NT2/D1 (cell line): Measurements from ENCODE around the gene MAN2A2.

Experiments
- DNase-seq: peaks from one replicate; pipeline ENCODE4 v3.0.0-alpha.2; 2011; ENCODE audit warnings: low read depth, low spot score
- H3K27me3 ChIP-seq: 2 replicates; pipeline ENCODE4 v1.6.0; 2011; ENCODE audit warnings: mild to moderate bottlenecking; ENCODE audit not compliant: insufficient read length, insufficient read depth
- H3K36me3 ChIP-seq: 2 replicates; pipeline ENCODE4 v1.6.1; 2011; ENCODE audit warnings: mild to moderate bottlenecking, low read length, mixed read lengths; ENCODE audit not compliant: insufficient read depth, insufficient read length
- H3K4me1 ChIP-seq: 2 replicates; pipeline ENCODE4 v1.5.1; 2011; ENCODE audit not compliant: insufficient read depth, insufficient read length
- H3K4me3 ChIP-seq: 2 replicates; pipeline ENCODE4 v1.5.1; 2011; ENCODE audit warnings: low read depth; ENCODE audit not compliant: insufficient read length
- H3K9ac ChIP-seq: 2 replicates; pipeline ENCODE4 v1.6.0; 2011; ENCODE audit warnings: low read depth; ENCODE audit not compliant: insufficient read length
- H3K9me3 ChIP-seq: 2 replicates; pipeline ENCODE4 v1.5.1; 2011; ENCODE audit warnings: mild to moderate bottlenecking, low read length; ENCODE audit not compliant: insufficient read depth
- SUZ12 ChIP-seq: IDR thresholded peaks from 2 replicates; pipeline ENCODE4 v1.6.1; 2011; ENCODE audit not compliant: insufficient read length, insufficient read depth; ENCODE audit errors: extremely low read depth
- YY1 ChIP-seq: IDR thresholded peaks from 2 replicates; pipeline ENCODE4 v1.6.1; 2011; ENCODE audit not compliant: insufficient read length, insufficient read depth
- ZNF274 ChIP-seq: IDR thresholded peaks from 2 replicates; pipeline ENCODE4 v1.6.1; 2011; ENCODE audit warnings: mild to moderate bottlenecking, low read depth, low read length

Gene MAN2A2

DNA sequence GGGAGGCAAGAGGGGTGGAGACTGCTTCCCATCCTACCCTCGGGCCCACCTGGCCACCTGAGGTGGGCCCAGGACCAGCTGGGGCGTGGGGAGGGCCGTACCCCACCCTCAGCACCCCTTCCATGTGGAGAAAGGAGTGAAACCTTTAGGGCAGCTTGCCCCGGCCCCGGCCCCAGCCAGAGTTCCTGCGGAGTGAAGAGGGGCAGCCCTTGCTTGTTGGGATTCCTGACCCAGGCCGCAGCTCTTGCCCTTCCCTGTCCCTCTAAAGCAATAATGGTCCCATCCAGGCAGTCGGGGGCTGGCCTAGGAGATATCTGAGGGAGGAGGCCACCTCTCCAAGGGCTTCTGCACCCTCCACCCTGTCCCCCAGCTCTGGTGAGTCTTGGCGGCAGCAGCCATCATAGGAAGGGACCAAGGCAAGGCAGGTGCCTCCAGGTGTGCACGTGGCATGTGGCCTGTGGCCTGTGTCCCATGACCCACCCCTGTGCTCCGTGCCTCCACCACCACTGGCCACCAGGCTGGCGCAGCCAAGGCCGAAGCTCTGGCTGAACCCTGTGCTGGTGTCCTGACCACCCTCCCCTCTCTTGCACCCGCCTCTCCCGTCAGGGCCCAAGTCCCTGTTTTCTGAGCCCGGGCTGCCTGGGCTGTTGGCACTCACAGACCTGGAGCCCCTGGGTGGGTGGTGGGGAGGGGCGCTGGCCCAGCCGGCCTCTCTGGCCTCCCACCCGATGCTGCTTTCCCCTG is 21.0 kb upstream of the MAN2A2 start:
- TF ChIP-seq ZNF274 (no peak), SUZ12 (no peak), YY1 (no peak)
- Histone ChIP-seq H3K4me1 (peaks cover 22% of the 10 kb centered on the region), H3K4me3 (no peak overlapping the region), H3K9ac (no peak overlapping the region), H3K36me3 (peaks cover 69% of the 10 kb centered on the region), H3K27me3 (no peaks in the 10 kb centered on the region), H3K9me3 (no peaks in the 10 kb centered on the region)
- DNase-seq, result no peak

DNA sequence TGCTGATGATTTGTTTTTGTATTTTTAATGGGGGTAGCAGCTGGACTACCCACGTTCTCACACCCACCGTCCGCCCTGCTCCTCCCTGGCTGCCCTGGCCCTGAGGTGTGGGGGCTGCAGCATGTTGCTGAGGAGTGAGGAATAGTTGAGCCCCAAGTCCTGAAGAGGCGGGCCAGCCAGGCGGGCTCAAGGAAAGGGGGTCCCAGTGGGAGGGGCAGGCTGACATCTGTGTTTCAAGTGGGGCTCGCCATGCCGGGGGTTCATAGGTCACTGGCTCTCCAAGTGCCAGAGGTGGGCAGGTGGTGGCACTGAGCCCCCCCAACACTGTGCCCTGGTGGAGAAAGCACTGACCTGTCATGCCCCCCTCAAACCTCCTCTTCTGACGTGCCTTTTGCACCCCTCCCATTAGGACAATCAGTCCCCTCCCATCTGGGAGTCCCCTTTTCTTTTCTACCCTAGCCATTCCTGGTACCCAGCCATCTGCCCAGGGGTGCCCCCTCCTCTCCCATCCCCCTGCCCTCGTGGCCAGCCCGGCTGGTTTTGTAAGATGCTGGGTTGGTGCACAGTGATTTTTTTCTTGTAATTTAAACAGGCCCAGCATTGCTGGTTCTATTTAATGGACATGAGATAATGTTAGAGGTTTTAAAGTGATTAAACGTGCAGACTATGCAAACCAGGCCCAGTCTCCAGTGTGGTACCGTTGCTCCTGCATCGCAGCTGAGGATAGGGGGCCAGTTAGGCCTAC is 20.1 kb upstream of the MAN2A2 start:
- peaks cover 69% of the 10 kb centered on the region for H3K36me3 ChIP-seq
- H3K4me3 ChIP-seq, result no peak overlapping the region
- H3K4me1 ChIP-seq, result peaks cover 22% of the 10 kb centered on the region
- DNase-seq, result no peak
- TF ChIP-seq SUZ12 (no peak), YY1 (no peak), ZNF274 (no peak)
- no peaks in the 10 kb centered on the region for H3K9me3 ChIP-seq
- peak overlapping the region; percentile 87 for H3K9ac ChIP-seq
- no peaks in the 10 kb centered on the region for H3K27me3 ChIP-seq

DNA sequence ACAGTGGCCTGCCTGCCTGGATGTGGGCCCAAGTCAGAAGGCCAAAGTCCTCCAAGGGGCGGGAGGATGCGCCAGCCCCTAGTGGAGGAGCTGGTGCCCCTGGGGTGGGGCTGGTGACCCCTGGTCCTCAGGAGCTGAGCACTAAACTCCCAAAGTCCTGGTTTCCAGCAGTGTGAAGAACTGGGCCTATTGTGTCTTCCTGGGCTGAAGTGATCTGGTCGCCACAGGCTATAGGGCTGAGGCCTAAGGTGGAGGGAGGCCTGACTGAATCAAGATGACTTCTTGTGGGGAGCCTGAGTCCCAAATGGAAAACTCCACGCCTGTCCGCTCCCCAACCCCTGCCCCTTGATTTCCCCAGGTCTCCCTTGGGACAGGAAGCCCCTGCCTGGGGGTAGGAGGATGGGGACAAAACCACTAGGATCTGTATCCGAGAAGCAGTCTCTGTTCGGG is 19.6 kb upstream of the MAN2A2 start:
- no peaks in the 10 kb centered on the region for H3K9me3 ChIP-seq
- no peak for TF ChIP-seq YY1
- no peak for TF ChIP-seq SUZ12
- no peak for TF ChIP-seq ZNF274
- DNase-seq, result no peak
- H3K36me3 ChIP-seq, result peaks cover 68% of the 10 kb centered on the region
- H3K4me3 ChIP-seq, result peak overlapping the region; percentile 49
- H3K4me1 ChIP-seq, result peaks cover 22% of the 10 kb centered on the region
- H3K9ac ChIP-seq, result peak overlapping the region; percentile 87
- no peaks in the 10 kb centered on the region for H3K27me3 ChIP-seq

DNA sequence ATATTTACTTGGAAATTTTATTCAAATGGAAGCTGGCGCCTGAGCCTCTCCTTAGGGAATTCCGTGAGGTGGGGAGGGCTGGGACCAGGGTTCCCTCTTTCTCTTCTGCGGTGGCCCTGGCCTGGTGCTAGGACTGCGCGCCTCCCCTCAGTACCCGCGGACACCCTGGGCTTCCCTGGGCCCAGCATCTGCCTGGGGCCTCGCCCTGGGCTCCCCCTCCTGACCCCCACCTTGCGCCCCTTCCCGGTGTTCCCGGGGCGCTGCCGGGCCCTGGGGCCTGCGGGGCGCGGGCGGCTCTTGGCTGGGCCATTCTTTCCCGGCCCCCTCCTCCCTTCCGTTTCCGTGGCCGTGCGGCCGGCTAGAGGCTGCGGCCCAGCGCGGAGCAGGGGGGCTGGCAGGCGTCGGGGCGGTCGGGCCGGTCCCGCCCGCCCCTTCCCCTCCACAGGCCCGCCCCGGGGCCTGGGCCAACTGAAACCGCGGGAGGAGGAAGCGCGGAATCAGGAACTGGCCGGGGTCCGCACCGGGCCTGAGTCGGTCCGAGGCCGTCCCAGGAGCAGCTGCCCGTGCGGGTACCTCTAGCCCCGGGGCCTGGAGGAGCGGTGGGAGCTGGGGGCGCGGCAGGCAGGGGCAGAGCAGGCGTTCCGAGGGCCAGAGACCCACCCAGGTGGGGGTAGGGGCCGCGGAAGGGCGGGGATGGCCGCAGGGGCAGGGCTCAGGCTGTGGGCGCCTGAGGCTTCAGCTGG is 19.0 kb upstream of the MAN2A2 start, which contains the start of gene FES:
Gene FES, plus strand, starts transcription at position 529 of the 743 bp plus-strand sequence. CDS start 542 bp downstream, outside the sequence.
- TF ChIP-seq ZNF274 (no peak), SUZ12 (no peak), YY1 (no peak)
- Histone ChIP-seq H3K4me3 (peak within 1 kb of the TSS; percentile 49), H3K27me3 (no peaks in the 10 kb centered on the region), H3K36me3 (peaks cover 65% of the 10 kb centered on the region), H3K4me1 (peaks cover 23% of the 10 kb centered on the region), H3K9ac (peak within 1 kb of the TSS; percentile 87), H3K9me3 (no peaks in the 10 kb centered on the region)
- no peak for DNase-seq

DNA sequence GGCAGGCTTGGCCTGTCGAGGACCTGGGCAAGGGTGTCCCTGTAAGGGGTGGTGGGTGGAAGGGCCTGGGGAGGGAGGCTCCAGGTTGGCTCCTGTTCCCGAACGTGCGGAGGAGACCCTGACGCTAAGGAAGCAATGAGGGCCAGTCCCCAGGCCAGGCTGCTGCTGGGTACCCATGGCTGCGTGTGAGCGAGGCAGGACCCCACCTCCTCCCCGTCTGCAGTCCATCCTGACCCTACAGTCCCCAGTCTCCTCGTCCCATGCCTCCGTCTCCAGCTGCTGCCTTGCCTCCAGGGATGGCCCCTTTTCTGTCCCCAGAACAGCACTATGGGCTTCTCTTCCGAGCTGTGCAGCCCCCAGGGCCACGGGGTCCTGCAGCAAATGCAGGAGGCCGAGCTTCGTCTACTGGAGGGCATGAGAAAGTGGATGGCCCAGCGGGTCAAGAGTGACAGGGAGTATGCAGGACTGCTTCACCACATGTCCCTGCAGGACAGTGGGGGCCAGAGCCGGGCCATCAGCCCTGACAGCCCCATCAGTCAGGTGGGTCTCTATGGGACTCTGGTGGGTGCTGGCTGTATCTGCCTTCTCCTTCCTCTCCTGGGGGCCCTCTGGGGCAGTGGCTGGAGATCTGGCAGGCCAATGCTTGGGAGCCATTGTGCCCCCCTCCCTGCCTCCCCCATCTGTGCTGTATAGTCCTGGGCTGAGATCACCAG is 18.2 kb upstream of the MAN2A2 start:
- H3K27me3 ChIP-seq, result no peaks in the 10 kb centered on the region
- peak overlapping the region; percentile 49 for H3K4me3 ChIP-seq
- no peak for DNase-seq
- peaks cover 30% of the 10 kb centered on the region for H3K4me1 ChIP-seq
- H3K9me3 ChIP-seq, result no peaks in the 10 kb centered on the region
- peaks cover 64% of the 10 kb centered on the region for H3K36me3 ChIP-seq
- no peak for TF ChIP-seq ZNF274
- peak overlapping the region; percentile 87 for H3K9ac ChIP-seq

DNA sequence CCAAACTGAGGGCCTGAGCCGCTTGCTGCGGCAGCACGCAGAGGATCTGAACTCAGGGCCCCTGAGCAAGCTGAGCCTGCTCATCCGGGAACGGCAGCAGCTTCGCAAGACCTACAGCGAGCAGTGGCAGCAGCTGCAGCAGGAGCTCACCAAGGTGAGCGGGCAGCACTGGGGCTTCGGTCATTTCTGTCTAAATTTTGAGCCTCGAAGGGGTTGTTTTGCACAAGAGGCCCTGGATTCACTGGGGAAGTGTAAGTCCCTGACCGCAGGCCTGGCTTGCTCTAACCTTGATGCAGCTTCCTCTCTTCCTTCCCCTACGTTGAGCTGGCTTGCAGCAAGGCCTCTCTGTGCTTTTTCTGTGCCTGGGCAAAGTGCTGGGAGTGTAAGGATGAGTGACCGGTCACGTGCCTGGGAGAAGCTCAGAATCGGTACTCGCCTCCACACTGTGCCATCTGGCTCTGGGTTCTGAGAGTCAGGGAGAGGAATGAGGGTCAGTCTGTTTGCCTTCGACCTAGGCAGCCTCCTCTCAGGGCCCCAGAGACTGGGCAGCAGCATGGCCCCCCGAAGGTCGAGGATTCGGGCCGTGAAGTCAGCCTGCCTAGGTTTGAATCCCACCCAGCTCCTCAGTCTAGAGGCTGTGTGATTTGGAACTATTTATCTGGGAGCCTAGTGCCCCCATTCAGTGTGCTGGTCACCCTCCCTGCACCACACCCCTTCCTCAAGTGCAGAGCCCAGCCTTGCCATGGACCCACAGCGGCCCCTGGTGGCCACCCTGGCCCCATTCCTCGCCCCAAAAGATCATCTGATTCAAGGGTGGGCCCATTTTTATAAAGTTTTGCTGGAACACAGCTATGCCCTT is 17.4 kb upstream of the MAN2A2 start:
- Histone ChIP-seq H3K9me3 (no peaks in the 10 kb centered on the region), H3K9ac (peak overlapping the region; percentile 87), H3K36me3 (peaks cover 63% of the 10 kb centered on the region), H3K4me3 (no peak overlapping the region), H3K27me3 (no peaks in the 10 kb centered on the region), H3K4me1 (peaks cover 30% of the 10 kb centered on the region)
- TF ChIP-seq SUZ12 (no peak), YY1 (no peak), ZNF274 (no peak)
- no peak for DNase-seq
